Uterine smooth muscle cell (primary cell): ENCODE data around the gene BMP6. TPM values are rescaled to one million over a fixed set of nuclear protein-coding genes. Genes with fewer than 3 reads are reported as not detected.

ENCODE experiments used
- total RNA-seq: library from RNA; depleted of rRNA; stranded (reverse); fragments of >200 nt; gene quantifications from 2 replicates; pipeline ENCODE4 v1.2.3, GENCODE V29; 2014

Gene BMP6
- total RNA-seq, result 0.55 and 3.7 TPM in 2 replicates

GRCh38 chr6:7725849-7726415, at the start of gene BMP6:
Gene BMP6, plus strand, starts transcription at chr6:7726099. Its CDS starts 857 bp downstream, at chr6:7726956.

GRCh38 chr6:7910654-7911344, 184.9 kb downstream of the BMP6 start, which contains the start of gene TXNDC5:
Gene TXNDC5, minus strand, starts transcription at chr6:7910788. Its CDS starts 12 bp downstream, at chr6:7910776.

Other genes with a start within 250 kb of the BMP6 start
- 0.25 and 0.33 TPM in 2 replicates for gene DSP, start 184.4 kb upstream of the BMP6 start, total RNA-seq
- gene SNRNP48, start 135.9 kb upstream of the BMP6 start, total RNA-seq, result 14.6 and 18.8 TPM in 2 replicates
- gene TXNDC5, start 184.7 kb downstream of the BMP6 start, total RNA-seq, result 414 and 795 TPM in 2 replicates